Activated CD8-positive, alpha-beta memory T cell treated with anti-CD3 and anti-CD28 coated beads, Interleukin-2, amount 10 ng/mL, durations not matched to agents 7 days and 5 days (primary cell): ENCODE results near the gene SLC7A9. TPM values are rescaled to one million over a fixed set of nuclear protein-coding genes. Genes with fewer than 3 reads are reported as not detected.

Source experiments
- ATAC-seq: fragments of 150-1000 bp; cut with Tn5 transposase; one replicate; pipeline ENCODE4 v1.10.0; 2021; ENCODE audit warnings: moderate library complexity
- CTCF ChIA-PET: fragments of 350-600 bp; sonication (Branson Sonifier 250); formaldehyde crosslinking; loops from one replicate; lab custom pipeline; 2021; ENCODE audit warnings: antibody characterized with exemption; lab: Charles Lee
- DNase-seq: peaks from one replicate; pipeline ENCODE4 v3.0.0-alpha.2; 2020
- H3K27ac Mint-ChIP-seq: one replicate; pipeline ENCODE4 v1.8.0; 2021; ENCODE audit warnings: mild to moderate bottlenecking, mixed read lengths
- H3K27me3 Mint-ChIP-seq: one replicate; pipeline ENCODE4 v1.8.0; 2021; ENCODE audit warnings: mixed read lengths
- H3K36me3 Mint-ChIP-seq: one replicate; pipeline ENCODE4 v1.8.0; 2021; ENCODE audit warnings: mild to moderate bottlenecking, mixed read lengths
- H3K4me1 Mint-ChIP-seq: one replicate; pipeline ENCODE4 v1.8.0; 2021; ENCODE audit warnings: mixed read lengths
- H3K4me3 Mint-ChIP-seq: one replicate; pipeline ENCODE4 v1.8.0; 2021; ENCODE audit warnings: mild to moderate bottlenecking, moderate library complexity, mixed read lengths
- H3K9me3 Mint-ChIP-seq: one replicate; pipeline ENCODE4 v1.8.0; 2022; ENCODE audit warnings: low read depth, mixed read lengths
- total RNA-seq, 2 experiments: library from RNA; stranded (reverse); gene quantifications; one replicate each; pipeline ENCODE4 v1.2.3, GENCODE V29; 2021

SLC7A9 gene
- total RNA-seq, result under 1 TPM in 1 of 2 experiments, not detected in 1; 0.16 TPM

DNA sequence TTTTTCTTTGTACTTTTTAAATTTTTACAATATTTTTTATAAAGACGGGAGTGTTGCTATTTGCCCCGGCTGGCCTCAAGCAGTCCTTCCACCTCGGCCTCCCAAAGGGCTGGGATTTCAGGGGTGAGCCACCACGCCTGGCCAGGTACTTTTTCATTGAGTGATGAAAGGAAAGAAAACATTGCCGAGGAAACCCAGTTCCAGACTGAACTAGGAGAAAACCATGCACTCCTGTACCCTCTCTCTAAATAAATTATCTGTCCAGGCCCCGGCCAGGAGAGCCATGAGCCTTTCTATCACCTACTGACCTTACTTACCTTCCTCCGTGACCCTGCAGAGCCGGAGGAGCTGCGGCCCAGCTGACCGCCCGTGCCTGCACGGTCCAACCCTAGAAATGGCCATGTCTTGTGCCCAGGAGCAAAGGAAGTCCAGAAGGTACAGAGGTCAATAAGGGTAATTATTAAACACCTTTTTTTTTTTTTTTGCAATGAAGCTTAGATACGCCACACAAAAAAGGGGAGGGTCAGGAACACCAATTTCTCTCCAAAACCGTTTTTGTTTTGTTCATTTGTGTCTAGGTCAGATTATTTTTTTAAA lies at the start of gene SLC7A9:
SLC7A9 (minus strand) TSS at position 399 of the 597 bp plus-strand sequence. CDS start 1,233 bp downstream, outside the sequence.
- H3K4me1 Mint-ChIP-seq, result peaks cover 11% of the 10 kb centered on the region
- CTCF ChIA-PET, result no interaction called here
- H3K27me3 Mint-ChIP-seq, result no peaks in the 10 kb centered on the region
- no peak for ATAC-seq
- H3K27ac Mint-ChIP-seq, result no peak within 1 kb of the TSS
- H3K9me3 Mint-ChIP-seq, result no peaks in the 10 kb centered on the region
- no peaks in the 10 kb centered on the region for H3K36me3 Mint-ChIP-seq
- no peak for DNase-seq
- H3K4me3 Mint-ChIP-seq, result no peak within 1 kb of the TSS

DNA sequence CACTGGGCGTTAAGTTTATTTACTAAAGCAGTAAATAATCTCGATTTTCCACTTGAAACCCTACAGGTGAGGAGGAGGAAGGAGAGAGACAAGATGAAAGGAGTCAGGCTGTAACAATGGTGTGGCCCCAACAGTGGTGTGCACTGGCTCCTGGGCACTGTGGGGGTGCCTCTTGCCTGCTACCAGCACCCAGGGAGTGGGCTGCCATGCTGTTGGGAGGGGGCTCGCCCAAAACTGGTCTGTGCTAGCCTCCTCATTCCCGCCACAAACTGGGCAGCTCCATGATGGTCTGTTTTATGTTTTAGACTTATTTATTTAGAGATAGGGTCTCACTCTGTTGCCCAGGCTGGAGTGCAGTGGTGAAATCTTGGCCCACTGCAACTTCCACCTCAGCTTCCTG lies 49.8 kb upstream of the SLC7A9 start:
- no peak overlapping the region for H3K27ac Mint-ChIP-seq
- DNase-seq, result no peak

DNA sequence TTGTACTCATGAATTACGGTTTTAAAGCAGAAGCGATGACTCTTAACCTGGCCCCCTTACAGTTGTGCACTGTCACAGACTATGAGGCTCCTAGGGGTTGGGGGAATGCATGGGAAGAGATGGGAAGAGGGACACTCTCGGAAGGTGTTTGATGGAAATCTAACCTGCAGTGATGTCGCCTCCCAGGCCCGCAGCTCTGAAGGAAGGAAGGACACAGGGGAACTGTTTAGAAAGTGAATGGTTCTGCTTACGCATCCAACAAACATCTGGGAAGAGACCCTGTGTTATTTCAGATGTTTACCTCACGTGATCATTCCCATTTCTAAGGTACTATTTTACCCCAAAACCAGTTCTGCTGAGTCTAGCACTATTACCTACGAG lies 48.0 kb upstream of the SLC7A9 start:
- DNase-seq (no peak), ATAC-seq (no peak)
- H3K4me1 Mint-ChIP-seq, result peaks cover 2% of the 10 kb centered on the region
- no peak overlapping the region for H3K4me3 Mint-ChIP-seq
- no peaks in the 10 kb centered on the region for H3K36me3 Mint-ChIP-seq
- CTCF ChIA-PET, result no interaction called here
- H3K9me3 Mint-ChIP-seq, result no peaks in the 10 kb centered on the region
- no peaks in the 10 kb centered on the region for H3K27me3 Mint-ChIP-seq
- no peak overlapping the region for H3K27ac Mint-ChIP-seq

More for the DNA sequence above, 49.8 kb upstream of the SLC7A9 start:
- no peak for ATAC-seq
- CTCF ChIA-PET, result no interaction called here
- peaks cover 2% of the 10 kb centered on the region for H3K36me3 Mint-ChIP-seq
- H3K27me3 Mint-ChIP-seq, result no peaks in the 10 kb centered on the region
- peaks cover 2% of the 10 kb centered on the region for H3K4me1 Mint-ChIP-seq
- no peaks in the 10 kb centered on the region for H3K9me3 Mint-ChIP-seq
- H3K4me3 Mint-ChIP-seq, result no peak overlapping the region

DNA sequence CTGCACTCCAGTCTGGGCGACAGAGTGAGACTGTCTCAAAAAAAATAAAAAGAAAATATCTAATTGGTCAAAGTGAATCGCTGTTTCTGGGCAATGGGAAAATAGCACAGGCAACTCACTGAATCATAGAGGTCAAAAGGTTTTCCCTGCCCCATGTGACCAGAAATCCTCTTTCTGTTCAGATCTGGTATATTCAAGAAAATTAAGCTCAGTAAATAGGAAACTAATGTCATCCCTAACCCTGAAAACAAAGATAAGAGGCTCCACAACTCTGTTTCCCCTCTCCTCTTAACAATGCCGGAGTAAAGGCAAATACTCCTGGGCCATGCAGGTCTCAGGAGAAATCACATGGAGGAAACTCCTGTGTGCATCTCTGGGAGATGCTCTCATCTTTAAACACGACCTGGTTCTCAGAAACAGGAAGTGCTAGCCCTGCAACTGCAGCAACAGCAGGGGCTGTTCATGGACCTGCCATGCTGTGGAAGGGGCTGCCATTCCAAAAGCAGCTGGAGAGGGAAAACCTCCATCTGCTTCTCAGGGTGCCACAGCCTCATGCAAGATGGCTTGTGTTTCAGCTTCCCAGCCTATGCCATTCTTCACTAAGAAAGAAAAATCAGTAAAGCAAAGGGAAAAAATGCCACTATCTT lies 47.5 kb upstream of the SLC7A9 start:
- Mint-ChIP-seq H3K27me3 (no peaks in the 10 kb centered on the region), H3K4me1 (peaks cover 2% of the 10 kb centered on the region), H3K36me3 (peaks cover 1% of the 10 kb centered on the region), H3K27ac (no peak overlapping the region), H3K9me3 (no peaks in the 10 kb centered on the region), H3K4me3 (no peak overlapping the region)
- ATAC-seq, result no peak
- DNase-seq, result no peak
- CTCF ChIA-PET, result no interaction called here

DNA sequence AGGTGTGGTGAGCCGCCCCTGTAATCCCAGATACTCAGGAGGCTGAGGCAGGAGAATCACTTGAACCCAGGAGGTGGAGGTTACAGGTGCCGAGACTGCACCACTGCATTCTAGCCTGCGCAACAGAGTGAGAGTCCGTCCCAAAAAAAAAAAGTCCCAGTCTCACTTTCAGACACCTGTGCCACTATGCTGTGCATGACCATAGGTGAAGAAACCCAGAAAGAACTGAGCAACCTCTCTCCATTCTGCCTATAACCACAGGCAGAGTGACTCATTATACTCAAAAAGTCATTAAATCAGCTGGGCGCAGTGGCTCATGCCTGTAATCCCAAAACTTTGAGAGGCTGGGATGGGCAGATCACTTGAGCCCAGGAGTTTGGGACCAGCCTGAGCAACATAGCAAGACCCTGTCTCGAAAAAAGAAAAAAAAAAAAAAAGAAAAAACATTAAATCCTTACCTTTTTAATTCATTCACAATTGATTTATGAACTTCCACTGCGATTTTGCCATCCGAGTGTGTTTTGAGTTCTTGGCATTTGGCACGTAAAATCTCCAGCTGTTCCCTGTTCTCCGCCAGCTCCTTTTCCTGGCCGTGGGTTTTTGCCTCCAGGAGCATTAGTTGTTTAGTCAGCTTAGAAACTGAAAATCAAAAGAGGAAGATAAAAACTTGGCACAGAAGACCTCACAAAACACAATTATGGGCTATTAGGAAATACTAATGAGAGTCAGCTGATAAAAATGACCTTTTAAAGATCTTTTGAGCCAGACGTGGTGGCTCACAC lies 45.5 kb upstream of the SLC7A9 start:
- no peak for DNase-seq
- Mint-ChIP-seq H3K27ac (no peak overlapping the region), H3K9me3 (no peaks in the 10 kb centered on the region), H3K36me3 (peaks cover 1% of the 10 kb centered on the region), H3K27me3 (no peaks in the 10 kb centered on the region), H3K4me1 (peaks cover 2% of the 10 kb centered on the region), H3K4me3 (no peak overlapping the region)
- CTCF ChIA-PET, result interaction anchor here (0.7 kb wide), 1 partner anchor 863 kb away, joined by 3 read pairs; no protein-coding TSS in a partner anchor
- ATAC-seq, result no peak

DNA sequence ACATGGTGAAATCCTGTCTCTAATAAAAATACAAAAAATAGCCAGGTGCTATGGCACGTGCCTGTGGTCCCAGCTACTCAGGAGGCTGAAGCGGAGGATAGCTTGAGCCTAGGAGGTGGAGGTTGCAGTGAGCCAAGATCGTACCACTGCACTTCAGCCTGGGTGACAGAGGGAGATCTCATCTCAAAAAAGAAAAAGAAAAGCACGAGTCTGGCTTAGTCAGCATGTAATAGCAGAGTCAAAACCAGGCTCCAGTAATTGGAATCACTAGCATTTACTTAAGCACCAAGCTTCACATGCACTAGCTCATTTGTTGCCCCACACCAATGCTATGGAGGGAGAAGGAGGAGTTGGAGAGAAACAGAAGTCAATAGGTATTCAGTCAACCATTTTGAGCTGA lies 41.9 kb upstream of the SLC7A9 start:
- no peaks in the 10 kb centered on the region for H3K9me3 Mint-ChIP-seq
- CTCF ChIA-PET, result no interaction called here
- ATAC-seq (no peak), DNase-seq (no peak)
- H3K4me3 Mint-ChIP-seq, result no peak overlapping the region
- H3K27ac Mint-ChIP-seq, result no peak overlapping the region
- H3K27me3 Mint-ChIP-seq, result no peaks in the 10 kb centered on the region
- peaks cover 8% of the 10 kb centered on the region for H3K36me3 Mint-ChIP-seq
- H3K4me1 Mint-ChIP-seq, result no peaks in the 10 kb centered on the region

DNA sequence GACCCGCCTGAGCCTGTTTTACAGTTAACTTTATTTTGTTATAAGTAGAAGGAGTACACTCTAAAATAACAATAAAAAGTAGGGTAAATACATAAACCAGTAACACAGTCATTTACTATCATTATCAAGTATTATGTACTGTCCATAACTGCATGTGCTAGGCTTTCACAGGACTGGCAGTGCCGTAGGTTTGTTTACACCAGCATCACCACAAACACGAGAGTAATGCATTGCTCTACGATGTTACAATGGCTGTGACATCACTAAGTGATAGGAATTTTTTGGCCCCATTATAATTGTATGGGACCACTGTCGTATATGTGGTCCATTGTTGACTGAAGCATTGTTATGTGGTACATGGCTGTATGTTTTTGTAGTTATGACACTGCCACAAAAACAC lies 41.3 kb upstream of the SLC7A9 start:
- H3K4me3 Mint-ChIP-seq, result no peak overlapping the region
- H3K27ac Mint-ChIP-seq, result no peak overlapping the region
- H3K9me3 Mint-ChIP-seq, result peaks cover 1% of the 10 kb centered on the region
- peaks cover 10% of the 10 kb centered on the region for H3K36me3 Mint-ChIP-seq
- H3K4me1 Mint-ChIP-seq, result no peaks in the 10 kb centered on the region
- ATAC-seq (no peak), DNase-seq (no peak)
- H3K27me3 Mint-ChIP-seq, result no peaks in the 10 kb centered on the region
- CTCF ChIA-PET, result no interaction called here

DNA sequence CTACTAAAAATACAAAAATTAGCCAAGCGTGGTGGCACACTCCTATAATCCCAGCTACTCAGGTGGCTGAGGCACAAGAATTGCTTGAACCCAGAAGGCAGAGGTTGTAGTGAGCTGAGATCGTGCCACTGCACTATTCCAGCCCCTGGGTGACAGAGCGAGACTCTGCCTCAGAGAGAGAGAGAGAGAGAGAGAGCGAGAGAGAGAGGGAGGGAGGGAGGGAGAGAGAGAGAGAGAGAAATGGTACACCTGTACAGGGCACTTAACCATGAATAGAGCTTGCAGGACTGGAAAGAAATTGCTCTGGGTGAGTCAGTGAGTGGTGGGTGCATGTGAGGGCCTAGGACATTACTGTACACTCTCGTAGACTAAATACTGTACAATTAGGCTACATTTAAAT lies 40.5 kb upstream of the SLC7A9 start:
- Mint-ChIP-seq H3K9me3 (peaks cover 2% of the 10 kb centered on the region), H3K27ac (no peak overlapping the region), H3K4me3 (no peak overlapping the region), H3K36me3 (peaks cover 11% of the 10 kb centered on the region), H3K27me3 (no peaks in the 10 kb centered on the region), H3K4me1 (no peaks in the 10 kb centered on the region)
- CTCF ChIA-PET, result no interaction called here
- DNase-seq (no peak), ATAC-seq (no peak)

DNA sequence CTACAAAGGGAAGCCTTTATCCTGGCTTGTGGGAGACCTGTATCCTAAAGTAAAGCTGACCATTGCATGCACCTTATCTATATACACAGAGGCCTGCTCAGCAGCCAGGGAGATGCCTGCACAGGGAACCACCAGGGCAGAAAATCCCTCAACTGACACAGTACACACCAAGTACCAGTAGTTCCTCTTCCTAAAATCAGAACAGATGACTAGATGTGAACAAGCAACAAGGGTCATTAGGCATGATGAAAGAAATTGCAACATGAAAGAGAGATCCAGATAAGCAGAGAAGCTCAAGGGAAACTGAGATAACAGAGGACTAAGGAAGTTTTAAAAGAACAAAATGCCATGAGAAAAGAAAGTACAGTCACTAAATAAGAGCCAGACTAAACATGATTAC lies 39.7 kb upstream of the SLC7A9 start:
- no peaks in the 10 kb centered on the region for H3K27me3 Mint-ChIP-seq
- no peak overlapping the region for H3K4me3 Mint-ChIP-seq
- no peaks in the 10 kb centered on the region for H3K4me1 Mint-ChIP-seq
- H3K27ac Mint-ChIP-seq, result no peak overlapping the region
- DNase-seq, result no peak
- peaks cover 13% of the 10 kb centered on the region for H3K36me3 Mint-ChIP-seq
- CTCF ChIA-PET, result no interaction called here
- peaks cover 2% of the 10 kb centered on the region for H3K9me3 Mint-ChIP-seq
- no peak for ATAC-seq

DNA sequence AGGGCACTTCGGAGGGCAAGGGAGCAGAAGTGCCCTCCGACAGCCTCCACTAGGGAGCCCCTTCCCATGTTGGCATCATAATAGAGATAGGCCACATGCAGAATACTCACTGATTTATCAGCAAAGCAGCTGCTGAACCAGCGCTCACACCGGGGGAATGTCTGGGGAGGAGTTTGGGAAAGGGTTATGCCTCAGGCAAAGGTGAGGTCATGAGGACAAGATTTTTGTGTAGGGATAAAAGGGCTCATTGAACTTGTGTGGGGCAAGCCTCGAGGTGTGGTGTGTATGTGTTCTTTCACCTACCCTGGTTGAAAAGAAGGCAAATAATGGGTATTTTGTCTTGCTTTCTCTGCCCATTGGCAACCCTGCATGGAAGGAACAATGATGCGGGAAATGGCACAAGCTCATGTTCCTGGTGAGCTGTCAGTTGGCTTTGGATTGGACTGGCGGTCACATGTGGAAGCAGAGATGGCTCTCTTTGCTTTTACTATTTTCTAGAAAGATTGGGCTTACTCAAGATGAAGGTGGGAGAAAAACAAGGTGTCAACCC lies 39.1 kb upstream of the SLC7A9 start:
- CTCF ChIA-PET, result no interaction called here
- peaks cover 2% of the 10 kb centered on the region for H3K9me3 Mint-ChIP-seq
- H3K4me3 Mint-ChIP-seq, result no peak overlapping the region
- H3K27ac Mint-ChIP-seq, result no peak overlapping the region
- DNase-seq (no peak), ATAC-seq (no peak)
- no peaks in the 10 kb centered on the region for H3K27me3 Mint-ChIP-seq
- H3K36me3 Mint-ChIP-seq, result peaks cover 13% of the 10 kb centered on the region
- no peaks in the 10 kb centered on the region for H3K4me1 Mint-ChIP-seq

DNA sequence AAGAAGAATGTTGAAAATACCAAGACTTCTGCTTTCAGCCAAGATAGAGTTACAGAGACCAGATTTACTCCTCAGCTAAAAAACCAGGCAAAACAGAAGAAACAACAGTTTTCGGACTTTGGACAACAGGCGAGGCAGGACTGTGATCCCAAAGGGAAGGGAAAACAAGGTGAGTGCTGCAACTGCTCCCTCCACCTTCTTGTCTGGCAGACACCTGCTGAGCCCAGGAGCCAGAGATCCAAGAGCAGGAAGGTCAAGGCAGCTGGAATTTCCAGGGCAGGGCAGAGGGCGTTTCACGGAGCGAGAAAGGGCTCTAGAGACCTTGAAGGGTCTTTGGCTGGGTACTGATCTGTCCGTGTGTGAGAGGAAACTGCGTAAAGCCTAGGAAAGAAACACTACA lies 32.9 kb upstream of the SLC7A9 start:
- H3K4me3 Mint-ChIP-seq, result no peak overlapping the region
- CTCF ChIA-PET, result no interaction called here
- H3K9me3 Mint-ChIP-seq, result peaks cover 2% of the 10 kb centered on the region
- peaks cover 9% of the 10 kb centered on the region for H3K36me3 Mint-ChIP-seq
- DNase-seq (no peak), ATAC-seq (no peak)
- H3K27me3 Mint-ChIP-seq, result no peaks in the 10 kb centered on the region
- H3K4me1 Mint-ChIP-seq, result no peaks in the 10 kb centered on the region
- no peak overlapping the region for H3K27ac Mint-ChIP-seq

DNA sequence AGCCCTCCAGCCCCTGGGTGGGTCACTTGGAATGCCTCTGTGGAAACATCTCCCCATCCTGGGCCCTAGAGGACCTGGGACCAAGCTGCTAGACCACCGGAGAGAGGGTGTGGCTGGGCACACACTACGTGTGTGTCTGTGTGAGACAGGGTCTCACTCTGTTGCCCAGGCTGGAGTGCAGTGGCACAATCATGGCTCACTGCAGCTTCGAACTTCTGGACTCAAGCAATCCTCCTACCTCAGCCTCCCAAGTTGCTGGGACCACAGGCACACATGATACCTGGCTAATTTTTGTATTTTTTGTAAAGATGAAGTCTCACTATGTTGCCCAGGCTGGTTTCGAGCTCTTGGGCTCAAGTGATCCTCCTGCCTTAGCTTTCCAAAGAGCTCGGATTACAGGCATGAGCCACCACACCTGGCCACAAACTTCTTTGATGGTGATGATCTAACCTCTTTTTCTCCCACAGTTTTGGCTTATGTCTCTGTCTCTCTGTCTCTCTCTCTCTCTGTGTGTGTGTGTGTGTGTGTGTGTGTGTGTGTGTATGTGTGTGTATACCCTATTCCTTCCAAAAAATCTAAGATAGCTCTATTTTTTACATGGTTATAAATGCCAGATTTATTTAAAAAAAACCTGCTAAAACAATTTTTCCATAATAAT lies 32.1 kb upstream of the SLC7A9 start:
- ATAC-seq (no peak), DNase-seq (no peak)
- Mint-ChIP-seq H3K27ac (no peak overlapping the region), H3K36me3 (peaks cover 15% of the 10 kb centered on the region), H3K9me3 (peaks cover 2% of the 10 kb centered on the region), H3K4me1 (no peaks in the 10 kb centered on the region), H3K27me3 (no peaks in the 10 kb centered on the region), H3K4me3 (no peak overlapping the region)
- CTCF ChIA-PET, result no interaction called here

DNA sequence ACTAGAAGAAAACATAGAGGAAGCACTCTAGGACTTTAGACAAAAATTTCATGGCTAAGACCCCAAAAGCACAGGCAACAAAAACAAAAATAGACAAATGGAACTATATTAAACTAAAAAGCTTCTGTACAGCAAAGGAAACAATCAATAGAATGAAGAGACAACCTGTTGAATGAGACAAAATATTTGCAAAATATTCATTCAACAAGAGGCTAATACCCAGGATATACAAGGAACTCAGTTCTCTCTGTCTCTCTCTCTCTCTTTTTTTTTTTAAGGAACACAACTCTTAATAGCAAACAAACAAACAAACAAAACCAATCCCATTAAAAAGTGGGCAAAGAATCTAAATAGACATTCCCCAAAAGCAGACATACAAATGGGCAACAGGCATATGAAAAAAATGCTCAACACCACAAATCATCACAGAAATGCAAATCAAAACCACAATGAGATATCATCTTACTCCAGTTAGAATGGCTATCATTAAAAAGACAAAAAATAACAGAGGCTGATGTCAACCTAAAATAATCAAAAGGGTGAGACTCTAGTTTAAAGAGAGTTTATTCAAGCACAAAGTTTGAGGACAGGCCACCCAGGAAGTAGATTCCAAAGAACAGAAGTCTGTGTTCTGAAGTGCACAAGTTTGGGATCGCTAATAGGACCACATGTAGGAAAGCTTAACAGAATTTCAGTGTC lies 27.1 kb upstream of the SLC7A9 start:
- H3K27ac Mint-ChIP-seq, result no peak overlapping the region
- no peaks in the 10 kb centered on the region for H3K27me3 Mint-ChIP-seq
- CTCF ChIA-PET, result no interaction called here
- peaks cover 35% of the 10 kb centered on the region for H3K36me3 Mint-ChIP-seq
- H3K4me3 Mint-ChIP-seq, result no peak overlapping the region
- peaks cover 5% of the 10 kb centered on the region for H3K4me1 Mint-ChIP-seq
- DNase-seq (no peak), ATAC-seq (no peak)
- peaks cover 6% of the 10 kb centered on the region for H3K9me3 Mint-ChIP-seq
